Neural cell (in vitro differentiated cells): ENCODE results near the gene KIF23. TPM values are rescaled to one million over a fixed set of nuclear protein-coding genes. Genes with fewer than 3 reads are reported as not detected.

Source experiments
- H2AFZ ChIP-seq: fragments of 200-600, 300-800 bp; sonication (generic), shearing (Covaris generic); 2 replicates; pipeline ENCODE4 v1.6.0; 2014; ENCODE audit warnings: low read depth, mild to moderate bottlenecking, antibody characterized with exemption, low read length, moderate library complexity
- H3F3A ChIP-seq: fragments of 200-600 bp; shearing (Covaris generic); 2 replicates; pipeline ENCODE4 v1.6.1; 2016; ENCODE audit warnings: mild to moderate bottlenecking, moderate library complexity, mixed read lengths, antibody characterized with exemption, low read length; ENCODE audit not compliant: insufficient read depth, poor library complexity, severe bottlenecking
- H3K27ac ChIP-seq: fragments of 200-600, 300-800 bp; sonication (generic), shearing (Covaris generic); 2 replicates; pipeline ENCODE4 v1.5.1; 2014; ENCODE audit warnings: mild to moderate bottlenecking, low read length, moderate library complexity
- H3K27me3 ChIP-seq: fragments of 300-800, 200-600 bp; sonication (generic), shearing (Covaris generic); 2 replicates; pipeline ENCODE4 v1.6.0; 2014; ENCODE audit warnings: mild to moderate bottlenecking, low read depth, low read length, moderate library complexity; ENCODE audit not compliant: insufficient read depth
- H3K36me3 ChIP-seq: fragments of 300-800, 200-600 bp; sonication (generic), shearing (Covaris generic); 2 replicates; pipeline ENCODE4 v1.5.1; 2014; ENCODE audit warnings: mild to moderate bottlenecking, antibody characterized with exemption, low read length, moderate library complexity; ENCODE audit not compliant: insufficient read depth
- H3K4me2 ChIP-seq: fragments of 300-800, 200-600 bp; sonication (generic), shearing (Covaris generic); 2 replicates; pipeline ENCODE4 v1.6.0; 2014; ENCODE audit warnings: mild to moderate bottlenecking, low read length
- H3K4me3 ChIP-seq: fragments of 300-800, 200-600 bp; sonication (generic), shearing (Covaris generic); 2 replicates; pipeline ENCODE4 v1.5.1; 2014; ENCODE audit warnings: mild to moderate bottlenecking, low read length, moderate library complexity
- H3K79me2 ChIP-seq: fragments of 200-600 bp; shearing (Covaris generic); replicated peaks from 2 replicates; pipeline ENCODE4 v1.6.0; 2014; ENCODE audit warnings: mild to moderate bottlenecking, low read length, moderate library complexity; ENCODE audit not compliant: insufficient read depth
- H3K9ac ChIP-seq: fragments of 300-800, 200-600 bp; sonication (generic), shearing (Covaris generic); 2 replicates; pipeline ENCODE4 v1.6.1; 2016; ENCODE audit warnings: mild to moderate bottlenecking, low read length, mixed read lengths
- H3K9me2 ChIP-seq: fragments of 200-600 bp; shearing (Covaris generic); 2 replicates; pipeline ENCODE4 v1.6.1; 2016; ENCODE audit warnings: mild to moderate bottlenecking, low read length, mixed read lengths; ENCODE audit not compliant: insufficient read depth
- H3K9me3 ChIP-seq: fragments of 200-600, 300-800 bp; sonication (generic), shearing (Covaris generic); 2 replicates; pipeline ENCODE4 v1.6.1; 2016; ENCODE audit warnings: mild to moderate bottlenecking, mixed run types, low read length, moderate library complexity, mixed read lengths
- H4K20me1 ChIP-seq: fragments of 200-600 bp; shearing (Covaris generic); 2 replicates; pipeline ENCODE4 v1.6.1; 2016; ENCODE audit warnings: mild to moderate bottlenecking, mixed run types; ENCODE audit not compliant: insufficient read depth
- EP300 ChIP-seq: fragments of 450-650 bp; conservative IDR thresholded peaks from 2 replicates; pipeline ENCODE4 v1.6.1; 2014; ENCODE audit warnings: antibody characterized with exemption, mild to moderate bottlenecking, moderate library complexity; ENCODE audit not compliant: poor library complexity, severe bottlenecking
- EZH2 ChIP-seq: fragments of 200-600, 300-800 bp; shearing (Covaris generic), sonication (generic); IDR thresholded peaks from 2 replicates; pipeline ENCODE4 v1.6.1; 2014; ENCODE audit warnings: antibody characterized with exemption, low read length, borderline replicate concordance, mild to moderate bottlenecking; ENCODE audit not compliant: insufficient read depth, poor library complexity, severe bottlenecking
- MXI1 ChIP-seq: fragments of 450-650 bp; conservative IDR thresholded peaks from 2 replicates; pipeline ENCODE4 v1.6.1; 2014; ENCODE audit warnings: antibody characterized with exemption, mild to moderate bottlenecking; ENCODE audit not compliant: poor library complexity, severe bottlenecking
- POLR2AphosphoS5 ChIP-seq: IDR thresholded peaks from 2 replicates; pipeline ENCODE4 v1.6.1; 2012
- RAD21 ChIP-seq: fragments of 450-650 bp; conservative IDR thresholded peaks from 2 replicates; pipeline ENCODE4 v1.6.1; 2014; ENCODE audit warnings: antibody characterized with exemption, mild to moderate bottlenecking, moderate library complexity
- SMC3 ChIP-seq: fragments of 450-650 bp; conservative IDR thresholded peaks from 2 replicates; pipeline ENCODE4 v1.6.1; 2014; ENCODE audit warnings: antibody characterized with exemption, mild to moderate bottlenecking, moderate library complexity; ENCODE audit not compliant: poor library complexity
- TAF1 ChIP-seq: IDR thresholded peaks from 2 replicates; pipeline ENCODE4 v1.6.1; 2012; ENCODE audit warnings: low read depth
- polyA plus RNA-seq: library from polyadenylated mRNA; depleted of rRNA; stranded (reverse); fragments of >200 nt; gene quantifications from 2 replicates; pipeline ENCODE4 v1.2.3, GENCODE V29; 2014
- TF ChIP-seq, protein P1 (sequence below): fragments of 450-650 bp; IDR thresholded peaks from 2 replicates; pipeline ENCODE4 v1.5.1; 2014; ENCODE audit warnings: antibody characterized with exemption, mild to moderate bottlenecking, moderate library complexity; ENCODE audit not compliant: poor library complexity, severe bottlenecking
- TF ChIP-seq, protein P2 (sequence below): IDR thresholded peaks from 2 replicates; pipeline ENCODE4 v1.6.1; 2012; ENCODE audit warnings: borderline replicate concordance

The KIF23 gene
- polyA plus RNA-seq, 1 donor from 2014 or later = 1.7 TPM

DNA sequence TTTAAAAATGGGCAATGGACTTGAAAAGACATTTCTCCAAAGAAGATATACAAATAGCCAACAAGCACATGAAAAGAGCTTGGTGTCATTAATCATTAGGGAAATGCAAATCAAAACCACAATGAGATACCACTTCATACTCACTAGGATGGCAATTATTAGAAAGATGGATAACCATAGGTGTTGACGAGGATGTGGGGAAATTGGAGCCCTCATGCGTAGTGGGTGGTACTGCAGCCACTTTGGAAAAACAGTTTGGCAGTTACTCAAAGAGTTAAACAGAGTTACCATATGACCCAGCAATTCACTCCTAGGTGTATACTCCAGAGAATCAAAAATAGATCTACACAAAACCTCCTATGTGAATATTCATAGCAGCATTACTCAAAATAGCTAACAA is 65.8 kb downstream of the KIF23 start:
- H3K9me2 ChIP-seq = no peaks in the 10 kb centered on the region
- no peaks in the 10 kb centered on the region for H3K9me3 ChIP-seq
- no peak overlapping the region for H2AFZ ChIP-seq
- H3K79me2 ChIP-seq = no peaks in the 10 kb centered on the region
- no peaks in the 10 kb centered on the region for H4K20me1 ChIP-seq
- H3K4me2 ChIP-seq = no peak overlapping the region
- H3K4me3 ChIP-seq = no peak overlapping the region
- H3K36me3 ChIP-seq = no peaks in the 10 kb centered on the region
- no peak overlapping the region for H3K9ac ChIP-seq
- H3K27ac ChIP-seq = no peak overlapping the region
- no peaks in the 10 kb centered on the region for H3F3A ChIP-seq
- no peaks in the 10 kb centered on the region for H3K27me3 ChIP-seq
- no peak for TF ChIP-seq POLR2AphosphoS5

DNA sequence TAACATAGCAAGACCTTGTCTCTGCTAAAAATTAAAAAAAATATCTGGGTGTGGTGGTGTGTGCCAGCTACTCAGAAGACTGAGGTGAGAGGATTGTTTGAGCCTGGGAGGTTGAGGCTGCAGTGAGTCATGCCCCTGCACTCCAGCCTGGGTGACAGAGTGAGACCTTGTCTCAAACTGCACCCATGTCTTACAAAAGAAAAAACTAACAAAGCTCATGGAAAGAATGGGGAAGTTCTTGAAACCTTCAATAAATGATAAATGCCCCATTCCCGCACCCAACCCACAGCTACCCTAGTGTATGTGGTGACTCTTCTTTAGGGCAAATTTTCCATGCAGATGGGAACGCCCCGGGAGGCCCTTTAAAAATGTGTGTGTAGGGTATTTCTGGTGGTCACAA is 66.8 kb downstream of the KIF23 start:
- H3K4me3 ChIP-seq = no peak overlapping the region
- no peak overlapping the region for H3K9ac ChIP-seq
- no peak overlapping the region for H3K27ac ChIP-seq
- no peaks in the 10 kb centered on the region for H3F3A ChIP-seq
- H3K27me3 ChIP-seq = no peaks in the 10 kb centered on the region
- no peaks in the 10 kb centered on the region for H3K79me2 ChIP-seq
- no peaks in the 10 kb centered on the region for H3K9me2 ChIP-seq
- H2AFZ ChIP-seq = no peak overlapping the region
- H4K20me1 ChIP-seq = no peaks in the 10 kb centered on the region
- H3K36me3 ChIP-seq = no peaks in the 10 kb centered on the region
- peaks cover 2% of the 10 kb centered on the region for H3K9me3 ChIP-seq
- H3K4me2 ChIP-seq = no peak overlapping the region
- TF ChIP-seq EZH2 = no peak
- no peak for TF ChIP-seq SMC3
- no peak for TF ChIP-seq RAD21
- TF ChIP-seq MXI1 = no peak
- TF ChIP-seq, protein P1, sequence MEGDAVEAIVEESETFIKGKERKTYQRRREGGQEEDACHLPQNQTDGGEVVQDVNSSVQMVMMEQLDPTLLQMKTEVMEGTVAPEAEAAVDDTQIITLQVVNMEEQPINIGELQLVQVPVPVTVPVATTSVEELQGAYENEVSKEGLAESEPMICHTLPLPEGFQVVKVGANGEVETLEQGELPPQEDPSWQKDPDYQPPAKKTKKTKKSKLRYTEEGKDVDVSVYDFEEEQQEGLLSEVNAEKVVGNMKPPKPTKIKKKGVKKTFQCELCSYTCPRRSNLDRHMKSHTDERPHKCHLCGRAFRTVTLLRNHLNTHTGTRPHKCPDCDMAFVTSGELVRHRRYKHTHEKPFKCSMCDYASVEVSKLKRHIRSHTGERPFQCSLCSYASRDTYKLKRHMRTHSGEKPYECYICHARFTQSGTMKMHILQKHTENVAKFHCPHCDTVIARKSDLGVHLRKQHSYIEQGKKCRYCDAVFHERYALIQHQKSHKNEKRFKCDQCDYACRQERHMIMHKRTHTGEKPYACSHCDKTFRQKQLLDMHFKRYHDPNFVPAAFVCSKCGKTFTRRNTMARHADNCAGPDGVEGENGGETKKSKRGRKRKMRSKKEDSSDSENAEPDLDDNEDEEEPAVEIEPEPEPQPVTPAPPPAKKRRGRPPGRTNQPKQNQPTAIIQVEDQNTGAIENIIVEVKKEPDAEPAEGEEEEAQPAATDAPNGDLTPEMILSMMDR = no peak
- TF ChIP-seq EP300 = no peak
- TF ChIP-seq, protein P2, sequence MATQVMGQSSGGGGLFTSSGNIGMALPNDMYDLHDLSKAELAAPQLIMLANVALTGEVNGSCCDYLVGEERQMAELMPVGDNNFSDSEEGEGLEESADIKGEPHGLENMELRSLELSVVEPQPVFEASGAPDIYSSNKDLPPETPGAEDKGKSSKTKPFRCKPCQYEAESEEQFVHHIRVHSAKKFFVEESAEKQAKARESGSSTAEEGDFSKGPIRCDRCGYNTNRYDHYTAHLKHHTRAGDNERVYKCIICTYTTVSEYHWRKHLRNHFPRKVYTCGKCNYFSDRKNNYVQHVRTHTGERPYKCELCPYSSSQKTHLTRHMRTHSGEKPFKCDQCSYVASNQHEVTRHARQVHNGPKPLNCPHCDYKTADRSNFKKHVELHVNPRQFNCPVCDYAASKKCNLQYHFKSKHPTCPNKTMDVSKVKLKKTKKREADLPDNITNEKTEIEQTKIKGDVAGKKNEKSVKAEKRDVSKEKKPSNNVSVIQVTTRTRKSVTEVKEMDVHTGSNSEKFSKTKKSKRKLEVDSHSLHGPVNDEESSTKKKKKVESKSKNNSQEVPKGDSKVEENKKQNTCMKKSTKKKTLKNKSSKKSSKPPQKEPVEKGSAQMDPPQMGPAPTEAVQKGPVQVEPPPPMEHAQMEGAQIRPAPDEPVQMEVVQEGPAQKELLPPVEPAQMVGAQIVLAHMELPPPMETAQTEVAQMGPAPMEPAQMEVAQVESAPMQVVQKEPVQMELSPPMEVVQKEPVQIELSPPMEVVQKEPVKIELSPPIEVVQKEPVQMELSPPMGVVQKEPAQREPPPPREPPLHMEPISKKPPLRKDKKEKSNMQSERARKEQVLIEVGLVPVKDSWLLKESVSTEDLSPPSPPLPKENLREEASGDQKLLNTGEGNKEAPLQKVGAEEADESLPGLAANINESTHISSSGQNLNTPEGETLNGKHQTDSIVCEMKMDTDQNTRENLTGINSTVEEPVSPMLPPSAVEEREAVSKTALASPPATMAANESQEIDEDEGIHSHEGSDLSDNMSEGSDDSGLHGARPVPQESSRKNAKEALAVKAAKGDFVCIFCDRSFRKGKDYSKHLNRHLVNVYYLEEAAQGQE = no peak
- TF ChIP-seq POLR2AphosphoS5 = no peak
- no peak for TF ChIP-seq TAF1
